A549 (cell line): ENCODE results near the gene RAB13.

Source experiments
- CEBPB ChIP-seq, 2 experiments: fragments of >200 bp in 1 of 2; sonication (Bioruptor Twin) in 1 of 2; formaldehyde crosslinking in 1 of 2; IDR thresholded peaks; 2 replicates each; pipeline ENCODE4 v1.6.1; 2012 to 2016
- EP300 ChIP-seq, 2 experiments: fragments of >200 bp; sonication (Bioruptor Twin); formaldehyde crosslinking; IDR thresholded peaks; 2 replicates in 1 of 2; 3 replicates in 1 of 2; pipeline ENCODE4 v1.6.1; 2016 to 2017
- ESRRA ChIP-seq: fragments of 150-350 bp; IDR thresholded peaks from 2 replicates; pipeline ENCODE4 v1.6.1; 2014; ENCODE audit warnings: mild to moderate bottlenecking, low read length, borderline replicate concordance
- KDM5A ChIP-seq: fragments of 200-600 bp; sonication (generic); IDR thresholded peaks from 2 replicates; pipeline ENCODE4 v1.6.1; 2016; ENCODE audit warnings: antibody characterized with exemption, mild to moderate bottlenecking
- NPAS2 ChIP-seq: fragments of 250-450 bp; sonication (Bioruptor Pico); IDR thresholded peaks from 2 replicates; pipeline ENCODE4 v1.8.0; 2022; ENCODE audit warnings: mild to moderate bottlenecking, moderate library complexity, borderline replicate concordance
- POLR2A ChIP-seq: IDR thresholded peaks from 2 replicates; pipeline ENCODE4 v1.6.1; 2012; ENCODE audit warnings: mild to moderate bottlenecking, low read length
- REST ChIP-seq: fragments of 200-600 bp; sonication (generic); IDR thresholded peaks from 2 replicates; pipeline ENCODE4 v1.6.1; 2016; ENCODE audit warnings: antibody characterized with exemption, mild to moderate bottlenecking, moderate library complexity
- TF ChIP-seq, protein P1 (sequence below): fragments of >200 bp; sonication (Bioruptor Twin); formaldehyde crosslinking; IDR thresholded peaks from 3 replicates; pipeline ENCODE4 v1.5.1; 2016

- TF ChIP-seq CEBPB (IDR thresholded peaks at IDR 0.05) (no peak), ESRRA (no peak), POLR2A (no peak), KDM5A (no peak), NPAS2 (no peak), EP300 (IDR thresholded peaks at IDR 0.05) (no peak), REST (no peak)
- TF ChIP-seq, protein P1, sequence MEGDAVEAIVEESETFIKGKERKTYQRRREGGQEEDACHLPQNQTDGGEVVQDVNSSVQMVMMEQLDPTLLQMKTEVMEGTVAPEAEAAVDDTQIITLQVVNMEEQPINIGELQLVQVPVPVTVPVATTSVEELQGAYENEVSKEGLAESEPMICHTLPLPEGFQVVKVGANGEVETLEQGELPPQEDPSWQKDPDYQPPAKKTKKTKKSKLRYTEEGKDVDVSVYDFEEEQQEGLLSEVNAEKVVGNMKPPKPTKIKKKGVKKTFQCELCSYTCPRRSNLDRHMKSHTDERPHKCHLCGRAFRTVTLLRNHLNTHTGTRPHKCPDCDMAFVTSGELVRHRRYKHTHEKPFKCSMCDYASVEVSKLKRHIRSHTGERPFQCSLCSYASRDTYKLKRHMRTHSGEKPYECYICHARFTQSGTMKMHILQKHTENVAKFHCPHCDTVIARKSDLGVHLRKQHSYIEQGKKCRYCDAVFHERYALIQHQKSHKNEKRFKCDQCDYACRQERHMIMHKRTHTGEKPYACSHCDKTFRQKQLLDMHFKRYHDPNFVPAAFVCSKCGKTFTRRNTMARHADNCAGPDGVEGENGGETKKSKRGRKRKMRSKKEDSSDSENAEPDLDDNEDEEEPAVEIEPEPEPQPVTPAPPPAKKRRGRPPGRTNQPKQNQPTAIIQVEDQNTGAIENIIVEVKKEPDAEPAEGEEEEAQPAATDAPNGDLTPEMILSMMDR: no peak
Observed at GRCh38 chr1:153991806-153992205, 5.7 kb upstream of the RAB13 start.
